NT2/D1 (cell line): Measurements from ENCODE around the gene SF3B1.

Experiments used
- SUZ12 ChIP-seq: IDR thresholded peaks from 2 replicates; pipeline ENCODE4 v1.6.1; 2011; ENCODE audit not compliant: insufficient read length, insufficient read depth; ENCODE audit errors: extremely low read depth
- YY1 ChIP-seq: IDR thresholded peaks from 2 replicates; pipeline ENCODE4 v1.6.1; 2011; ENCODE audit not compliant: insufficient read length, insufficient read depth
- ZNF274 ChIP-seq: IDR thresholded peaks from 2 replicates; pipeline ENCODE4 v1.6.1; 2011; ENCODE audit warnings: mild to moderate bottlenecking, low read depth, low read length

- no peak for TF ChIP-seq YY1
- no peak for TF ChIP-seq SUZ12
- TF ChIP-seq ZNF274 = no peak
These were observed 15.4 kb downstream of the SF3B1 start for GRCh38 chr2:197419438-197419837.
